NT2/D1 (cell line): ENCODE data around the gene TAX1BP1.

Experiments
- DNase-seq: peaks from one replicate; pipeline ENCODE4 v3.0.0-alpha.2; 2011; ENCODE audit warnings: low read depth, low spot score
- H3K27me3 ChIP-seq: 2 replicates; pipeline ENCODE4 v1.6.0; 2011; ENCODE audit warnings: mild to moderate bottlenecking; ENCODE audit not compliant: insufficient read length, insufficient read depth
- H3K36me3 ChIP-seq: 2 replicates; pipeline ENCODE4 v1.6.1; 2011; ENCODE audit warnings: mild to moderate bottlenecking, low read length, mixed read lengths; ENCODE audit not compliant: insufficient read depth, insufficient read length
- H3K4me1 ChIP-seq: 2 replicates; pipeline ENCODE4 v1.5.1; 2011; ENCODE audit not compliant: insufficient read depth, insufficient read length
- H3K4me3 ChIP-seq: 2 replicates; pipeline ENCODE4 v1.5.1; 2011; ENCODE audit warnings: low read depth; ENCODE audit not compliant: insufficient read length
- H3K9ac ChIP-seq: 2 replicates; pipeline ENCODE4 v1.6.0; 2011; ENCODE audit warnings: low read depth; ENCODE audit not compliant: insufficient read length
- H3K9me3 ChIP-seq: 2 replicates; pipeline ENCODE4 v1.5.1; 2011; ENCODE audit warnings: mild to moderate bottlenecking, low read length; ENCODE audit not compliant: insufficient read depth
- SUZ12 ChIP-seq: IDR thresholded peaks from 2 replicates; pipeline ENCODE4 v1.6.1; 2011; ENCODE audit not compliant: insufficient read length, insufficient read depth; ENCODE audit errors: extremely low read depth
- YY1 ChIP-seq: IDR thresholded peaks from 2 replicates; pipeline ENCODE4 v1.6.1; 2011; ENCODE audit not compliant: insufficient read length, insufficient read depth
- ZNF274 ChIP-seq: IDR thresholded peaks from 2 replicates; pipeline ENCODE4 v1.6.1; 2011; ENCODE audit warnings: mild to moderate bottlenecking, low read depth, low read length

Gene TAX1BP1

DNA sequence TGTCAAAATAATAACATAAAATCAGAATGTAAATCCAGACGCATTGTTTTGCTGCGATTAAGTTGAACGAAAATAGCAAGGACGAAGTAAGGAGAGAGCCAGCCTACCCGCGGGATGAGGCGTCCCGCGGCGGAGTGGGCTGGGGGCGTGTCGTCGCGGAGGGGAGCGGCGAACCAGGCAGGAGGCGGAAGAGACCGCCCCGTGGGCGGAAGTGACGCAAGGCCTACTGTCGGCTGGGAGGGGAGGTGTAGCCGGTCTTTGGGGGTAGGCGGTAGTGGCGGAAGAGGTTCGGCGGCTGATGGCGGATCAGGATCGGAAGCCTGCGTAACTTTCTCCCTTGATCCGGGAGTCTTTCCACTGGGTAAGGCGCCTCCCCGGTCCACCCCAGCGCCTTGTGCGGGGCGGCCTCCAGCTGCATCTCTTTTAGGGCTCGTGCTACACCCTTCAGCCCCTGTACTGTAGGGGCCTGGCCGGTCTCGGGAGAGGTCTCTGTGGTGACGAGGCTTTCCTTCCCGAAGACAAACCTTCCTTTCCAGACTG, at the start of gene TAX1BP1:
TAX1BP1 (plus strand) TSS at position 254 of the 540 bp plus-strand sequence. CDS start 8,363 bp downstream, outside the sequence.
- DNase-seq, result peak; percentile 89
- no peaks in the 10 kb centered on the region for H3K4me1 ChIP-seq
- H3K36me3 ChIP-seq, result no peaks in the 10 kb centered on the region
- peak within 1 kb of the TSS; percentile 86 for H3K9ac ChIP-seq
- TF ChIP-seq SUZ12, result no peak
- TF ChIP-seq ZNF274, result no peak
- no peak for TF ChIP-seq YY1
- peak within 1 kb of the TSS; percentile 98 for H3K4me3 ChIP-seq
- H3K9me3 ChIP-seq, result no peaks in the 10 kb centered on the region
- no peaks in the 10 kb centered on the region for H3K27me3 ChIP-seq

DNA sequence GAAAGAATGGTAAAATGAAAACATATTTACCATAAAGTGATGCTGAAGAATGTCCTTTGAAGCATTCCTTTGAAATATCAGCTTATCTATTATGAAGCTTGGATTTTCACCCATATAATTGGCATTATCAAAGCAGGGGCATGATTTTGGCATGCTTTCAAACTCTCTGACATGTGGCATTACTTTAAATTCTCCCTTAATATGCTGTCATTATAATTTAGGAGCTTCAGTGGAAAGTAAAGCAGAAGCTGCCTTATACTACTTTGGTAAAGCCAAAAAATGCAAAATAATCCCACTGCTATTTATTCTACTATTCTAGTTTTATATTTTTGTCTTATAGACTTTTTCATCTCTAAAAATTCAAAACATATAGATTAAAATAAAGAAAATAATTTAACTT, 49.3 kb upstream of the TAX1BP1 start:
- Histone ChIP-seq H3K9me3 (no peaks in the 10 kb centered on the region), H3K27me3 (no peaks in the 10 kb centered on the region), H3K9ac (no peak overlapping the region), H3K4me1 (no peaks in the 10 kb centered on the region), H3K4me3 (no peak overlapping the region), H3K36me3 (no peaks in the 10 kb centered on the region)
- DNase-seq, result no peak
- TF ChIP-seq ZNF274 (no peak), YY1 (no peak), SUZ12 (no peak)

GRCh38 chr7:27693794-27694193, 46.2 kb upstream of the TAX1BP1 start:
- TF ChIP-seq ZNF274 (no peak), SUZ12 (no peak), YY1 (no peak)
- no peaks in the 10 kb centered on the region for H3K9me3 ChIP-seq
- no peak overlapping the region for H3K9ac ChIP-seq
- no peaks in the 10 kb centered on the region for H3K36me3 ChIP-seq
- H3K27me3 ChIP-seq, result no peaks in the 10 kb centered on the region
- no peak overlapping the region for H3K4me3 ChIP-seq
- no peak for DNase-seq
- H3K4me1 ChIP-seq, result no peaks in the 10 kb centered on the region

DNA sequence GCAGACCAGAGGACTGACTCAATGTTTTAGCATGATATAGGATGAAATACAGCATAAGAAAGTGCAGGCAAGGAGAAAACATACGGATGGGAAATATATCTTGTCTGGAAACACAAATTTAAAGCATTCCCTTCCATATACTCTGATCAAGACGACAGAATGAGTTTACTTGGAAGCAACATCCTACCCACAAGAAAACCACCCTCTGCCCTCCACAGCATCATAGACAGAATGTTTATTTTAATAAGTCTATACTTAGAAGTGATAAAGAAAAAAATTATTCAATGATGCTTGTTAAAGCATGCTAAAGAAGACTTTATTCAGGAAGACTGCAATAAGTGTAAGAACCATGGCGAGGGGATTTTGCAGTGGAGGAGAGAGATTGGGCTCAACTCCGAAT, 44.9 kb upstream of the TAX1BP1 start:
- H3K36me3 ChIP-seq, result no peaks in the 10 kb centered on the region
- no peak for DNase-seq

DNA sequence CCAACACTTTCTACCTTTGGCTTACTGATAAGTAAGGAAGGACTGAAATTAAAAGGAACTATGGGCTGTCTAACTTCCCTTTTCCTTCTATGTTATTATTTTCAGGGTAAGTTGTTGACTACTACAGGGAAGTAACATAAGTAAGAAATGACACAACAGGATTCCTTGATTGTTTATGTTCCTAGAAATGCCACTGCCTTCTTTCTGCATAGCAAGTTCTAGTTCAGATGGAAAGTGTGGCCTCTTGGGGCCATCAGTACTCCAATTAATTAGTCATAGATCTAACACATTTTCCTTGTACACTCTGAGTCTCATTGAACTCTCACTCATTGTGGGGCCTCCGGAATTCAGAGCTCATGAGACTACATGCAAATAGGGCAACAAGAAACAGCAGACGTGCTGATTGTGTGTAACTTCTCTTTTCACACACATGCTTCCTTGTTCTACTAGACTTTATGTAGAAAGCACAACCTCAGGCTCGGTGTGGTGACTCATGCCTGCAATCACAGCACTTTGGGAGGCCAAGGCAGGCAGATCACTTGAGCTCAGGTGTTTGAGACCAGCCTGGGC, 42.0 kb upstream of the TAX1BP1 start:
- no peak for DNase-seq
- Histone ChIP-seq H3K4me1 (no peaks in the 10 kb centered on the region), H3K27me3 (no peaks in the 10 kb centered on the region), H3K9me3 (no peaks in the 10 kb centered on the region), H3K4me3 (no peak overlapping the region), H3K36me3 (no peaks in the 10 kb centered on the region), H3K9ac (no peak overlapping the region)
- TF ChIP-seq ZNF274 (no peak), YY1 (no peak), SUZ12 (no peak)

More for the DNA sequence above, 44.9 kb upstream of the TAX1BP1 start:
- Histone ChIP-seq H3K4me3 (no peak overlapping the region), H3K9ac (no peak overlapping the region), H3K9me3 (no peaks in the 10 kb centered on the region), H3K27me3 (no peaks in the 10 kb centered on the region), H3K4me1 (no peaks in the 10 kb centered on the region)
- TF ChIP-seq YY1 (no peak), SUZ12 (no peak), ZNF274 (no peak)

GRCh38 chr7:27699751-27700150, 40.2 kb upstream of the TAX1BP1 start:
- H3K4me1 ChIP-seq, result no peaks in the 10 kb centered on the region
- no peak for TF ChIP-seq YY1
- no peak for TF ChIP-seq ZNF274
- TF ChIP-seq SUZ12, result no peak
- no peak for DNase-seq
- no peaks in the 10 kb centered on the region for H3K9me3 ChIP-seq
- H3K36me3 ChIP-seq, result no peaks in the 10 kb centered on the region
- no peak overlapping the region for H3K9ac ChIP-seq
- no peak overlapping the region for H3K4me3 ChIP-seq
- no peaks in the 10 kb centered on the region for H3K27me3 ChIP-seq

DNA sequence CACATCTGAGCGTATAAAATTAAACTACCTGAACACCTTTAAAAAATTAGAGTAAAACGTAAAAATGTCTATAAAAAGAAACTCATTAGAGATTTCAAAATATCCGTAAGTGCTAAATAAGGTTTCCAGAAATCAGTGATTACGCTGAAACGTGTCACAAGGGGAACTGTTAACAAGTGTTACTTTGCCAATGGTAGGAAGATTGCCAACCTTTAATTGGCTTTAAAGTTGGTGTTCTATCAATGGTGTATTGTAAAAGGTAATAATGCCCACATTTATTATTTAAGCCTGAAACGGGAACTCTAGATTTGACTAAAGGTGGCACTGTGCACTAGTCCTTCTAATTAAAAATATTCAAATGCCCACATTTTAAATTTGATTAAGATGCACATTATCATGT, 39.5 kb upstream of the TAX1BP1 start:
- H3K36me3 ChIP-seq, result no peaks in the 10 kb centered on the region
- no peaks in the 10 kb centered on the region for H3K4me1 ChIP-seq
- no peak for TF ChIP-seq ZNF274
- no peak for TF ChIP-seq SUZ12
- no peak for TF ChIP-seq YY1
- DNase-seq, result no peak
- H3K4me3 ChIP-seq, result no peak overlapping the region
- no peak overlapping the region for H3K9ac ChIP-seq
- H3K27me3 ChIP-seq, result no peaks in the 10 kb centered on the region
- no peaks in the 10 kb centered on the region for H3K9me3 ChIP-seq
